HG03571 (cell line): Measurements from ENCODE around the gene NKAIN2.
"Not testable (repeated sequence)": the region's sequence is repeated elsewhere in the genome, so short reads cannot be mapped to it uniquely, and the experiment has no call there.

Experiments used
- ATAC-seq: cut with Tn5 transposase; IDR thresholded peaks from one replicate; pipeline ENCODE4 v1.9.1; 2021; ENCODE audit not compliant: unreplicated experiment

Gene NKAIN2

DNA sequence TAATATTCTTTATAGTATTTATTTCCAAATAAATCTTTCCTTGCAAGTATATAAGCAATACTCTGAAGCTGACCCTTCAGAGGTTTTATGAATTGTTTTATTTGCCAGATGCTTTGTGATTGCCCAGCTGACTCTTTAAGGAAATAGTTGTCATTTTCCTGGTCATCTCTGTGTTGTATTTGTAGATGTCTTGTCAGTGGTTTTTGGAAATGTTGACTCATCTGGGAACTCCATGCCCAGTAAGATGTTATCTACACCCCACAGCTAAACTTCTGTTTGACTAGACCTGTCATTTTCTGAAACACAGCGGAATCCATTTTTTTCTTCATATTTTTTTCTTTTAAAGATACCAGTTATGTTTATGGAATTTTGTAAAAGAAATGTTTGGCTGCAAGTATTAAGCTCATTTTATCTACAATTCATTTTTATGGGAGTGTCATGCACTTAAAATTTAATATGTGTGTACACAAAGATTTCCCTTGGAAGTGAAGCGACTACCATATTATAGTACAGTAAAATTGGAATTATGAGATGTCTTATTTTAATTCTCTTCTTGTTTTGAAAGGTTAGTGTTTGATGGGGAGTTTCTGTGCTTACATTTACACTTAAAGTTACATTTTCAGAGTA, 491.0 kb downstream of the NKAIN2 start:
- ATAC-seq: no peak

DNA sequence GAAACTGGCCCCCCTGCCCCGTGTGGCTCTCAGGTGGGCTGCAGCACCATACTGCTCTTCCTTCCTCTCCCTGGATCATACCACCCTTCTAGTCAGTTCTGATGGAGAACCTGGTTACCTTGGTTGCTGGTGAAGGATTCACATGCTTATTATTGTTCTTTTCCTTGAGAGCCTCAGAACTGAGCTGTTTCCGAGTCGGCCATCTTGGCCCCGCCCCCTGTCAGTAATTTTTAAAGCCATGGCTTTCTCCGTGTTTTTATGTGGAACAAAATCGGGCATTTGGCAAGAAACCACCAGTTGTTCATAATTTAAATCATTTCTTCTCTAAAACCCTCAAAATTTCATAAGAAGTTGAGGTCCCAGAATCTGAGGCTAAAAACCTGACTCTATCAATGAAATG, 493.8 kb downstream of the NKAIN2 start:
- ATAC-seq: no peak

DNA sequence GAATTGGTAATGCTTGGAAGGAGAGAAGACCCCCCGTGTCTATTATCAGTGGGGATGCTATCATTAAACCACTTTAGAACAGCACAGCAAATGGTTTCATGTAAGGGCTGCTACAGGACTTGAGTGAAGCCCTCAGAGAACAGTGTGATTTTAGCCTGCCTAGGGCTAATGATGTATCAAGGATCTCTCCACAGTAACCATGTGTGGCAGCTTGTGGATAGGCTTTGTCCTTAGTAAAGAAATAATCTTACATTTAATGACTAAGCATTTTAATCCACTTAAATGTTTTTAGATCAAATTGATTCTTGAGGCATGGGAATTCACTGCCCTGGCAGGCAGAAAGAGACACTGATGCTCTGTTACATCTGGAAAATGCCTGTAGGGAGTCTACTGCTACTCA, 495.1 kb downstream of the NKAIN2 start:
- ATAC-seq: no peak

DNA sequence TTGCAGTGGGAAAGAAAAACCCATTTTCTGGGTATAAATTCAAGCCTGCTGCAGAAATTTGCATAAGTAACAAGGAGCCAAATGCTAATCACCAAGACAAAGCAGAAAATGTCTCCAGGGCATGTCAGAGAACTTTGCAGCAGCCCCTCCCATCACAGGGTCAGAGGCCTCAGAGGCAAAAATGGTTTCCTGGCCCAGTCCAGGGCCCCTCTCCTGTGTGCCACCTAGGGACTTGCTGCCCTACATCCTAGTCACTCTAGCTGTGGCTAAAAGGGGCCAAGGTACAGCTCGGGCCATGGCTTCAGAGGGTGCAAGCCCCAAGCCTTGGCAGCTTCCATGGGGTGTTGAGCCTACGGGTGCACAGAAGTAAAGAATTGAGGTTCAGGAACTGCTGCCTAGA, 497.2 kb downstream of the NKAIN2 start:
- not testable (repeated sequence) for ATAC-seq

DNA sequence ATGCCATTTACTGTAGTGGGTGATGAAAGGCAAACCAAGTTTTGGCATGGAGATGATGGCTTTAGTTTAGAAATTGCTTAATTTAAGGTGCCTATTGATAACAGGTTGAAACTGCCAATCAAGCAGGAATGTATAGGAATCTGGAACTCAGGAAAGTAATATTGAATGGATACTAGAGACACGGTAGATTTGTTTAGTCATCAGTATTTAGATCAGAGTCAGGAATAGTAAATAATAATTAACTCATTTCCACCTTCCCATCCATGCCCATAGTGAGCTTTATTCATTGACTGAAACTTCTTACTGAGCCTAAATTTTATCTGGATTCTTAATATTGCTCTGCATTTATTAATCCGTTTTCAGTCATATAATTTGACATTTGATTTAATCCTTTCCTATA, 500.3 kb downstream of the NKAIN2 start:
- ATAC-seq: no peak

DNA sequence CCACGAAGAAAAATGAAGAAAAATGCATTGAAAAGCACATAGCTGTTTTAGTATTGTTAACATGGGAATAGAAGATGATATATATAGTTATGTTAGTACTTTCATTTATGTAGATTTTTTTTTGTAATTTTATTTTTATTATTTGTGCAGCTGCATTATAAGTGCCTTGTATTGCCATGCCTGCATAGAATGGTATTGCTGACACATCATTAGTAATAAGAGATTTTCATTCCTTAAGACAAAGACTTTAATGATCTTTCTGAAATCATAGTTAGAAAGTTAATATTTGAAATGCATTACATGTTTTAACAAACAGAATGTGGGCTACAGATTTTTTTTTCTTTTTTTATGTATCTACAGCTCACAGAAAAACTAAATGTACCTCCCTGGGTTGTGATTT, 506.5 kb downstream of the NKAIN2 start:
- no peak for ATAC-seq

DNA sequence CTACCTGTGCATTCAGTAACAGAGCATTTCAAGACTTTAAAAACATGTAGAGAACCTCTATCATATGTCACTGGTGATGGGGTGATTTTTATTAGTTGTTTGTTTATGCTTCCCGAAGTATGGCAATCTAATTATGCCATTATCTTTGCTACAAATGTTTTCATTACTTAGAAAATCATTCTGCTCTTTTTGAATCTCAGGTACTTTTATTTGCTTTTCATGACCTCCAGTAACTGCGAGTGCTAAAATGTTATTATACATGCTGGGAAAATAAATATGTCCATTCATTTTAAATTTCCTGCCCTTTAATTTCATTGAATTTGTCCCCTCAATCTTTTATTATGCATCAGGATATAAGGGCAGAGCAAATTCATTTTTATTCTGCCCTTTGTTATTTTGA, 515.7 kb downstream of the NKAIN2 start:
- no peak for ATAC-seq

DNA sequence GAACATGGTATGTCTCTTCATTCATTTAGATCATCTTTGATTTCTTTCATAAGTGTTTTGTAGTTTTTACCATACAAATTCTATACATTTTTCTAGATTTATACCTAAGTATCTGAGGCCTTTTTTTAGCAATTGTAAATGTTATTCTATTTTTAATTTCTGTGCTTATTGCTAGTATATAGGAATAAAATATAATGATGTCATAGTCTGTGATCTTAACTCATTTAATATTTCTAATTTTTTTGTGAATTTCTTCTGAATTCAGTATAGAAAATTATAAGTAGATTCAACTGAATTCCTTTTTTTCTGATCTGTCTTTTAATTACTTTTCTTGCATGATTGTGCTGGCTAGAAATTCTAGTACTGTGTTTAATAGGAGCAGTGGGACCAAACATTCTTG, 520.6 kb downstream of the NKAIN2 start:
- ATAC-seq: no peak

DNA sequence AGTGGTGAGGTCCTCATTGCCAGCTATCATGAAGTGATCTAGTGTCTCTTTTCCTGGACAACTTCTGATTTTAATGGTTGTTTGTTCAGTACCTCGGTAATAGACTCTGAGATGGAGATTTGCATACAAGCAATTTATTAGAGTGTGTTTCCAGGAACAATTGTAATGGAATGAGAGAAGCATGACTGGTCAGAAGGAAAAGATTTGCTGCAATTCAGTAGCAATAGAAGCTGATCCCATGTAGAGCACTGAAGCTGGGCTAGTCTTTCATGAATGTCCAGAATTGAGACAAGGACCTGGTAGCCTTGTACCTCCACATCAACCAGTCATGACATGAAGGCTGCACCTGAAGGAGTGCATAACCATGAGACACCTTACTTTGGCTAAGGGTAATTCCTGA, 526.5 kb downstream of the NKAIN2 start:
- no peak for ATAC-seq

DNA sequence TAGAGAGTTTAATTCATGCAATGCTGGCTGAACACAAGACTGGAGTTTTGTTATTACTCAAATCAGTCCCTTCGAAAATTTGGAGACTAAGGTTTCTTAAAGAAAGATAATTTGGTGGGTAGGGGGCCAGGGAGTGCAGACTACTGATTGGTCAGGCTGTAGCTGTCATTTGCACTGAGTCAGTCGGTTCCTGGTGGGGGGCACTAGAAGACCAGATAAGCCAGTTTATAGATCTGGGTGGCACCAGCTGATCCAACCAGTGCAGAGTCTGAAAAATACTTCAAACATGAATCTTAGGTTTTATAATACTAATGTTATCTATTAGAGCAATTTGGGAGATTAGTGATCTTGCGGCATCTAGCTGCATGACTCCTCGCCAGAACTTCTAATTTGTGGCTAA, 530.7 kb downstream of the NKAIN2 start:
- ATAC-seq: no peak

DNA sequence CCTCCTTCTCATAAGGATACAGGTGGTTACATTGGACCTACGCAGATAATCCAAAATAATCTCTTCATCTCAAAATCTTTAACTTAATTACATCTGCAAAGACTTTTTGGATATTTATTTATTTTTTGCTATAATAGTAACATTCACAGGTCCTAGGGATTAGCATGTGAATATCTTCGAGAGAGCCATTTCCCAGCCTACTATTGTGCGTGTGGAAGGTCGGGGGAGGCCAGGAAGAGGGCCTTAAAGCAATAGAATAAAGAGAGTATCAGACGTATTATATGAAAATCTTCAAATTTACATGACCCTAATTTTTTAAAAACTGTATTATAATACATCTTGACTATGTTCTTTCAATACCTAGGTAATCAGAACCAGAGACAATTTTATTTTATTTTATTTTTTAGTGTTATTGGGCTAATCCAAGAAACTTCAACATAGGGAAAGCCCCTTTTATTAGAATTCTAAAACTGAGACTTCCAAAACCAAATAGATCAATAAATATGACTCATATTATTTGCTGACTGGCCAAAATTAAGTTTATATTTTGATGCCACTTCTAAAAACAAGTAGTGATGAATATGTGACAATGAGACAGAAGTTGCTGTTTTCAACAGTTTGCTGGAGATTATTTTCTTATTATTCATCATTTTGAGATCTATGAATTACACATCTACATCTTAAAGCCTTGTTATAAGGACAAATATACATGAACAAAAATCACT, 536.1 kb downstream of the NKAIN2 start:
- no peak for ATAC-seq

DNA sequence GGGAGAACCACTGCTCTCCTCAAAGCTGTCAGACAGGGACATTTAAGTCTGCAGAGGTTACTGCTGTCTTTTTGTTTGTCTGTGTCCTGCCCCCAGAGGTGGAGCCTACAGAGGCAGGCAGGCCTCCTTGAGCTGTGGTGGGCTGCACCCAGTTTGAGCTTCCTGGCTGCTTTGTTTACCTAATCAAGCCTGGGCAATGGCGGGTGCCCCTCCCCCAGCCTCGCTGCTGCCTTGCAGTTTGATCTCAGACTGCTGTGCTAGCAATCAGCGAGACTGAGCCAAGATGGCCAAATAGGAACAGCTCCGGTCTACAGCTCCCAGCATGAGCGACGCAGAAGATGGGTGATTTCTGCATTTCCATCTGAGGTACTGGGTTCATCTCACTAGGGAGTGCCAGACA, 544.7 kb downstream of the NKAIN2 start:
- not testable (repeated sequence) for ATAC-seq

DNA sequence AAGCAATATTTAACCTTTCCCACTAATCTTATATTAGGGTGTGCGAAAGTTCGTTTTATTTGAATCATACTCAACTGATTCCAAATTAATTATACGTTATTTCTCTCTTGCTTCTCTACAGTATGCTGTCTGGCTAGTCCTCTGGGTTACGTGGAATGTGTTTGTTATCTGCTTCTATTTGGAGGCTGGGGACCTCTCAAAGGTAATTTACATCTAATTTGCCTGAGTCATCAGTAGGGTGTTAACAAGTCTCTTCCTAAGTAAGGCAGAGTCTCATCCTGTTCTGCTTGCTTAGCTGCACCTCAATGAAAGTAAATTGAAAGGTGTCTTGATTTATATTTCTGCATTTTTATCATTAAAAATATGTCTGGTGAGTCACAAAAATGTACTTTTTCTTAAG, 551.5 kb downstream of the NKAIN2 start:
- no peak for ATAC-seq

DNA sequence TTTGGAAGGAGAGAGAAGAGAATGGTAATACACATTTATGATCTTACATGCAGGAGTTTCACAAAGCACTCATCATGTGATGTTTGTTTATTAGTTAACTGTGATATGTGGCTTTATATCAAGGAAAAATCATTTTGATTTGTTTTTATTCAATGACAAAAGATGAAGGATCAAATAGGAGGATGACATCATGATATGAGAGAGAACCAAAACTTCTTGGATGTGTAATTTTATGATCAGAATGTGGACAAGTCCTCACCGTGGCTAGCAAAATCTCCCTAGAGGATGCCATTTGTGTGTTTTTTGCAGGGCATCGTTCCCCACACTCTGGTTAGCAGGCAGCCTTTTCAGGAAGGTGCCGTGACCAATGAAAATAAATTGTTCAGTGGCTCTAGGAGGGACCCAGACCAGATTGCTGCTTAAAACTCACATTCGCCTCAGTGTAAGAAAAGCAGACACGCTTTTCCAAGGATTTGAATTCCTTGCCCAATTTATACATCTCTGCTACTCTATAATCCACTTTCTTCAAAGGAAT, 552.7 kb downstream of the NKAIN2 start:
- ATAC-seq: no peak

DNA sequence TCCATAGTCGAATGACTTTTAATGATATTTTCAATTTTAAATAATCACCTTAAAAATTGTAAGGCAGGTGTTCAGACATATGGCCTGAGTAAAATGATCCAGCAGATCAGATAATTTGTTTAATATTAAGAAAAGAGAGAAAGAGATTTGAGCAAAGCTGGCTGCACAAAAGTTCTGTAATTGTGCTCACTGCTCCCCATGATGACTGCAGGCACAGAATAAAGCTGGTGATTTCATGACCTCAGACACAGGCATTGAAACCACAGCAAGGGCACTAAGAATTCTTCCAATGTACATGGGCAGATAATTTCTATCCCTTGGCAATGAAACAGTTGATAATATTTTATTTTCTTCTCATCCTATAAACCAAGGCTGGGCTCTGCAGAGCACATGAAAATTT, 553.1 kb downstream of the NKAIN2 start:
- ATAC-seq: no peak

DNA sequence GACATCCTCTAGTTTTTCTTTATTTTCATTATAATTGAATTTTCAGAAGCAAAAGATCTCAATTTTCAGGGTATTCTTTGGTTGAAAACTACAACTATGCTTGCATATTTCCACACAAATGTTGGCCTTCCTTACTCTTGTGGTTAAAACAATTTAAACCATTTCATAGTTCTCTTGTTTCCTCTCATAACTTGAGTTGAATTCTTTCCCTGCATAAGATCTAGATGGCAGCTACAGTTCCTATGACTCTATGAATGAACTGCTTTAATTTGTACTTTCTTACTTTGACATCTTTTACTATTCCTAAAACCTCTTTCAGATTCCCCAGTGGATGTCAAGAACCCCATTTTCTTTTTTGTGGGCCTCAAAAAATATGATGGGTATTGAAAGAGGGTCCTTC, 564.5 kb downstream of the NKAIN2 start:
- ATAC-seq: no peak

DNA sequence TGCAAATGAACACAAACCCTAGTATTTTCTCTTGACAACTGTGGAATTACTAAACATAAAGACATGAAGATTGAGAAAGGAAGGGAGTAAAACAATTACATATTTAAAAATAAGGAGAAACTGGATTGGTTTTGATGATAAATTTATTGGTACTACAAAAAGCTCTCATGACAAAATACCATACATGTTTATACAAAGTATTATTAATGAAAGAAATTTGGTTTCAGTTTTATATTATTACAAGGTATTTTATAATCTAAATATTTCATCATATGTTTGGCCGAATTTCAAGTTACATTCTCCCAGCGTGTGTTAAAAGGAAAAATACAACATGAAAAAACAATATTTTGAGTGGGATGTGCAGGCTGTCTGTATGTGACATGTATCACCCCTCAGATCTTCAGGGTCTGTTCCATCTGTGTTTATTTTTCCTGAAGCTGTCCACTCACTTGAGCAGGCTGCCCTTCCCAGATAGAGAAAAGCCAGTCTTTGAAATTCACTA, 568.4 kb downstream of the NKAIN2 start:
- no peak for ATAC-seq

DNA sequence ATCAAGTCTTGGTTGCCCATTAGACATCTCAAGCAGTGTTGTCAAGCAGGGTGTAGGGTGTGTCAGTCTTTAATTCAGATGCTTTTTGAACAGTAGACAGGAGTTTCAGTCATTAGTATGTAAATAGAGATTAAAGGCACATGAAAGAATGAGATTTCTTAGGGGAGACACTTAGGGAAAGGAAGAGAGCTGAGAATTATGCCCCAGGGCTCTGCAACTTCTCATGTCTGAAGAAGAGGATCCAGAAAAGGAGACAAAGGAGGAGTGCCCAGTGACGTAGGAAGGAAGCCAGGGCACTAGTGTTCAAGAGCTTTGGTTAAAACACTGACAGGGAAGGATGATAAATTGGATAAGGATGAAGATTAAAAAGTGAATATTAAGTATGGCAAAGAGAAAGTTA, 569.7 kb downstream of the NKAIN2 start:
- no peak for ATAC-seq

DNA sequence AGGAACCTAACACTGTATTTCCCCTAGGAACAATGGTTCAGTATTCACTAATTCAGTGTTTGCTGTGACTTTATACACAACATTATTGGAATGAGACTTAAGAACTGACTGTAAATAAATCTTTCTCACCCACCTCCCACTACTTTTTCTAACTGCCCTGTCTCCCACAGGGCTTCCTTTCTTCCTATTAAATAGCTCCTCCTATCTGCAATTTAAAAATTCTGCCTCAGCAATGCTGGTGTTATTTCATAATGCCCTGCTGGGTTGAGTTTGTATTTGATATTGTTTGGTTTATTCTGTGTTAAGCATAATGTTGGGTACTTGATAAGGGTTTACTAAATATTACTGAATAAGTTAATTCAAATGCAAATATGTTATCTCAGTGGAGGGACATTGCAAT, 585.5 kb downstream of the NKAIN2 start:
- ATAC-seq: no peak

DNA sequence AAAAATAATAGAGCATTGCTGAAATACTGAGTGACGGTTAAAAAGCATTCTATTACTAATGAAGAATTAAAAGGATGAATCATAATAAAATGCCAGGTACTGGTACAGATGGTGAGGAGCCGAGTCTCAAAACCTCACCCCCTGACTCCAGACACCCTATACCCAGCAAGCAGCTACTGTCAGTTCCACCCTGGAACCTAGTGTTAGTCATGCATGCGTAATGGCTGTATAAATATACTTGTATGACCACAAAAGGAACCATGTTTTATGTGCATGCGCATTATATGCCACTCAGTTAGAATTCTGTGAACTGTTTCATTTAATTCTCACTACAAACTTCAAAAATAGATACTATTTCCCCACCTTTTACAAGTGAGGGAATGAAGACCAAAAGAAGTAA, 589.9 kb downstream of the NKAIN2 start:
- no peak for ATAC-seq

DNA sequence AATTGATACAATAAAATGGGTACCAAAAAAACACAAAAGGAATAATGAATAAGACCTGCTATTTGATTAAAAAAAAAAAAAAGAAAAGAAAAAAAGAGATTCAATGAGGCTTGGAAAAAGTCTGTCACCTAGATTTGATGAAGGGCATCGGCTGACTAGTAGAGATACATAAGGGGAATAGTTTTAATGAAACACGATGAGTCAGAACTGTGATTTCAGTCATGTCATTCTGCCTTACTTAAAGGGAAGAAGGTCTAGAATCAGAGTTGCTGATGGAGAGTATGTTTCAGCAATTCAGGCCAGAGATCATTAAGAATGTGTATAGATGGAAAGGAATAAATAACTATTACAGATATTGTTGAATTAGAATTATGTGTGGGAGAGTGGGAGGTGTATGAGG, 592.7 kb downstream of the NKAIN2 start:
- ATAC-seq: no peak

DNA sequence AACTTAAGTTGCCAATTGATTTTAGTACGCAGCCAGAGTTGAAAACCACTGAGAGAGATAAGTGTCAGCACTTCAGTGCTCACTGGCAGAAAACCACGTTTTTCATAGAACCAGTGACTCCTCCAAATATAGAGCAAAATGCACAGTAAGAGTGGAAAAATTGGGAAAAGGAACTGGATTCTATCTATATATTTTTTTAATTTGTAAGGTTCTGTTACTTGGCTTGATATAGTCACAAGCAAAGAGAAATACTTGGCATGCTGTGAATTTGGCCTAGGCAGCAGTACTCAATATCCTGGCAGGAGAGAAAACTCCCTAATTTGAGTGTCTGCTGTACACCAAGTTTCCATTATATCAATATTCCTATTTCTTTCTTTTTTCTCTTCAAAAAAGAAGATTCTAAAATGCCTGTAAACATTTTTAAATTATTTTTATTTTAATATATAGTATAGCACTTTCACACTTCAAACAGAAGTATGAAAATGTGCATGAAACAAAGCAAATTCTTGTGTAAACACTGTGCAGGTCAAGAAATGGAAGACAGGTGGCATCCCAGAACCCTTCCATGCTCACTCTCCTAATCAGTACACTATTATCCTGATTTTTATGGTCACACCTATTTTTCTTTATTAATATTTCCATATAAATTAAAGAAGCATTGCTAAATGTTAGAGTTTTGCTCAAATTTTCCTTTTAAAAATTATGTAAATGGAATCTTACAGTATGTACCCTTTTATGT, 596.8 kb downstream of the NKAIN2 start:
- ATAC-seq: no peak
